Endothelial cell of umbilical vein (primary cell): ENCODE results near the gene ESRRB. TPM values are rescaled to one million over a fixed set of nuclear protein-coding genes. Genes with fewer than 3 reads are reported as not detected.

Experiments used
- BruUV-seq: library from RNA; stranded (reverse); fragments of 400-500 nt; replicated peaks from 2 replicates; lab custom pipeline; 2021; lab: Mats Ljungman, UMichigan
- CTCF ChIA-PET: fragments of 300-600, 350-600 bp; sonication (Branson Sonifier 250); formaldehyde crosslinking; loops from one replicate; lab custom pipeline; 2021; ENCODE audit warnings: antibody characterized with exemption, inconsistent platforms; lab: Charles Lee
- POLR2A ChIA-PET: fragments of 300-600, 350-600 bp; sonication (Branson Sonifier 250); formaldehyde crosslinking; loops from one replicate; lab custom pipeline; 2021; ENCODE audit warnings: antibody characterized with exemption, inconsistent platforms; lab: Charles Lee
- DNase-seq: peaks from one replicate; pipeline ENCODE4 v3.0.0-alpha.2; 2011; ENCODE audit warnings: low read depth, low spot score
- FAIRE-seq: peaks from 2 replicates; lab custom pipeline; 2011; peaks lifted over from hg19 to GRCh38; lab: Jason Lieb, UNC
- H2AFZ ChIP-seq: 2 replicates; pipeline ENCODE4 v1.6.0; 2012; ENCODE audit warnings: low read depth, low read length, control low read depth, inconsistent platforms
- H3K27ac ChIP-seq: 2 replicates; pipeline ENCODE4 v1.5.1; 2011; ENCODE audit warnings: low read depth, mild to moderate bottlenecking, control low read depth, low read length, moderate library complexity; ENCODE audit not compliant: insufficient read depth
- H3K27me3 ChIP-seq, 2 experiments: 2 replicates each; pipeline versions ENCODE4 v1.6.0 to v1.6.1; 2011; ENCODE audit warnings: low read length in 2 of 2, mixed read lengths in 1 of 2; ENCODE audit not compliant: control insufficient read depth in 2 of 2, insufficient read depth in 2 of 2
- H3K36me3 ChIP-seq, 2 experiments: 2 replicates in 1 of 2; 3 replicates in 1 of 2; pipeline ENCODE4 v1.5.1; 2011; ENCODE audit warnings: low read length in 2 of 2, mild to moderate bottlenecking in 1 of 2, moderate library complexity in 1 of 2; ENCODE audit not compliant: control insufficient read depth in 2 of 2, insufficient read depth in 2 of 2; ENCODE audit errors: extremely low read depth in 1 of 2
- H3K4me1 ChIP-seq: 3 replicates; pipeline ENCODE4 v1.5.1; 2011; ENCODE audit warnings: mild to moderate bottlenecking, low read length; ENCODE audit not compliant: control insufficient read depth, insufficient read depth; ENCODE audit errors: extremely low read depth
- H3K4me2 ChIP-seq: 2 replicates; pipeline ENCODE4 v1.6.1; 2011; ENCODE audit warnings: low read length, control low read depth, mixed read lengths; ENCODE audit not compliant: insufficient read depth
- H3K4me3 ChIP-seq, 3 experiments: fragments of 200-600 bp in 1 of 3; sonication (generic), shearing (Covaris generic) in 1 of 3; replicated peaks in 1 of 3; 2 replicates each; pipeline ENCODE4 v1.5.1; 2011 to 2016; ENCODE audit warnings: control low read depth in 3 of 3, low read length in 3 of 3, mild to moderate bottlenecking in 2 of 3, inconsistent platforms in 1 of 3, low read depth in 1 of 3, moderate library complexity in 1 of 3; ENCODE audit not compliant: insufficient read depth in 1 of 3
- H3K79me2 ChIP-seq: 2 replicates; pipeline ENCODE4 v1.6.0; 2012; ENCODE audit warnings: low read length, inconsistent platforms; ENCODE audit not compliant: control insufficient read depth, insufficient read depth
- H3K9ac ChIP-seq: replicated peaks from 2 replicates; pipeline ENCODE3; 2011; ENCODE audit warnings: low read length, control low read depth; ENCODE audit not compliant: insufficient read depth; ENCODE audit errors: extremely low read depth
- H3K9me1 ChIP-seq: replicated peaks from 3 replicates; pipeline ENCODE4 v1.6.0; 2011; ENCODE audit warnings: mild to moderate bottlenecking, low read length; ENCODE audit not compliant: control insufficient read depth, insufficient read depth; ENCODE audit errors: extremely low read depth
- H3K9me3 ChIP-seq: replicated peaks from 2 replicates; pipeline ENCODE4 v1.5.1; 2012; ENCODE audit warnings: low read length, inconsistent platforms; ENCODE audit not compliant: control insufficient read depth, insufficient read depth
- H4K20me1 ChIP-seq: replicated peaks from 2 replicates; pipeline ENCODE3; 2011; ENCODE audit warnings: mild to moderate bottlenecking, low read length; ENCODE audit not compliant: control insufficient read depth, insufficient read depth; ENCODE audit errors: extremely low read depth
- CTCF ChIP-seq, 2 donors: IDR thresholded peaks; 1 replicate in 1 of 2; 2 replicates in 1 of 2; pipeline ENCODE4 v1.5.1; 2011; ENCODE audit warnings: low read length in 2 of 2, mild to moderate bottlenecking in 2 of 2, moderate library complexity in 2 of 2, control low read depth in 1 of 2, inconsistent platforms in 1 of 2, low read depth in 1 of 2; ENCODE audit not compliant: insufficient read depth in 1 of 2; ENCODE audit errors: extremely low read depth in 1 of 2
- EZH2 ChIP-seq: IDR thresholded peaks from 2 replicates; pipeline ENCODE4 v1.6.1; 2012; ENCODE audit warnings: borderline replicate concordance, low read depth, mild to moderate bottlenecking, moderate library complexity, low read length, inconsistent platforms; ENCODE audit not compliant: severe bottlenecking
- FOS ChIP-seq: IDR thresholded peaks from 2 replicates; pipeline ENCODE4 v1.6.1; 2011; ENCODE audit warnings: mild to moderate bottlenecking, low read length, moderate library complexity, borderline replicate concordance; ENCODE audit not compliant: insufficient read depth
- GATA2 ChIP-seq: IDR thresholded peaks from 2 replicates; pipeline ENCODE4 v1.7.0; 2011; ENCODE audit warnings: low read depth, mild to moderate bottlenecking, moderate library complexity, mixed read lengths, low read length; ENCODE audit not compliant: insufficient read length, insufficient read depth
- JUN ChIP-seq: IDR thresholded peaks from 2 replicates; pipeline ENCODE4 v1.6.1; 2011; ENCODE audit warnings: borderline replicate concordance, low read depth; ENCODE audit not compliant: insufficient read length, insufficient read depth
- MAX ChIP-seq: IDR thresholded peaks from 2 replicates; pipeline ENCODE4 v1.6.1; 2011; ENCODE audit not compliant: insufficient read depth, insufficient read length
- MYC ChIP-seq: IDR thresholded peaks from one replicate; pipeline ENCODE4 v1.6.1; 2011; ENCODE audit warnings: mild to moderate bottlenecking, low read depth, low read length
- POLR2A ChIP-seq: IDR thresholded peaks from 2 replicates; pipeline ENCODE4 v1.6.1; 2012; ENCODE audit warnings: low read depth, mild to moderate bottlenecking, control low read depth, low read length
- POLR2AphosphoS5 ChIP-seq: IDR thresholded peaks from 2 replicates; pipeline ENCODE4 v1.6.1; 2012; ENCODE audit warnings: low read depth, mild to moderate bottlenecking, control low read depth, low read length, moderate library complexity; ENCODE audit not compliant: insufficient read depth
- dilution Hi-C: fragments of 300-500 bp; cut with MboI; formaldehyde crosslinking; loops from one replicate; pipeline ENCODE4 v1.15.0; 2019; ENCODE audit warnings: low sequenced_read_pairs; ENCODE audit not compliant: extremely low pct_ligation_motif_present
- intact Hi-C: fragments of 100-400 bp; cut with micrococcal nuclease; formaldehyde crosslinking; loops from one replicate; pipeline ENCODE4 v1.10.0; 2022
- polyA plus RNA-seq, 4 experiments: library from polyadenylated mRNA; depleted of rRNA in 3 of 4; stranded (reverse) in 3 of 4; unstranded in 1 of 4; fragments of >200 nt; gene quantifications; 2 replicates each; pipeline versions ENCODE4 v1.2.1 to v1.2.3, GENCODE V29; 2011 to 2012; ENCODE audit warnings: missing spikeins in 1 of 4
- total RNA-seq: library from RNA; stranded (reverse); gene quantifications from 2 replicates; pipeline ENCODE4 v1.2.3, GENCODE V29; 2021

Gene ESRRB
- total and polyA plus RNA-seq, 2 donors (not counting 3 experiments of a cell fraction or from before 2014, with no cell fraction given), result not detected

- FAIRE-seq (no peak), DNase-seq (no peak)
- H4K20me1 ChIP-seq, result no peaks in the 10 kb centered on the region
- no peaks in the 10 kb centered on the region for H3K79me2 ChIP-seq
- no peaks in the 10 kb centered on the region for H3K9me1 ChIP-seq
- no TSS peak for BruUV-seq
- H3K9me3 ChIP-seq, result no peaks in the 10 kb centered on the region
- H3K4me2 ChIP-seq, result no peak overlapping the region
- ChIA-PET POLR2A (no interaction called here), CTCF (interaction anchor here (1.4 kb wide), 2 partner anchors 17 to 22 kb away, joined by 4 to 5 read pairs; no protein-coding TSS in a partner anchor)
- H3K36me3 ChIP-seq, result no peaks in the 10 kb centered on the region
- H2AFZ ChIP-seq, result no peak overlapping the region
- H3K27me3 ChIP-seq, result peaks cover 28% of the 10 kb centered on the region in 2 experiments
- H3K9ac ChIP-seq, result no peak overlapping the region
- intact Hi-C loops, result no loop called here
- TF ChIP-seq MAX (no peak), CTCF (IDR thresholded peaks at IDR 0.05; ENCODE audit: extremely low read depth in 1 of 2, insufficient read depth in 1 of 2, low read depth in 1 of 2, low read length in 2 of 2) (no peak), JUN (no peak), EZH2 (no peak), FOS (no peak), MYC (no peak), GATA2 (no peak), POLR2A (no peak), POLR2AphosphoS5 (no peak)
- no peak overlapping the region for H3K27ac ChIP-seq
- dilution Hi-C loops, result no loop called here
- H3K4me3 ChIP-seq, result no peak overlapping the region
- H3K4me1 ChIP-seq, result no peaks in the 10 kb centered on the region
Measured at GRCh38 chr14:76331328-76332011, 44.5 kb upstream of the ESRRB start.
